Measurements from ENCODE around the gene AP3D1.

- no peak for TF ChIP-seq CTCF (IDR thresholded peaks at IDR 0.05; ENCODE audit: low read depth, low read length, missing input control)
- no peak for TF ChIP-seq TAF1 (conservative IDR thresholded peaks at IDR 0.05)
- TF ChIP-seq REST (IDR thresholded peaks at IDR 0.05), result no peak
- no peak for TF ChIP-seq ATF3 (IDR thresholded peaks at IDR 0.05)
- TF ChIP-seq NR2F2 (IDR thresholded peaks at IDR 0.05), result no peak
- TF ChIP-seq RAD21 (IDR thresholded peaks at IDR 0.05), result no peak
- no peak for TF ChIP-seq MAX (IDR thresholded peaks at IDR 0.05)
- no peak for TF ChIP-seq YY1 (IDR thresholded peaks at IDR 0.05)
- no peak for TF ChIP-seq GABPA (IDR thresholded peaks at IDR 0.05 in 1 of 2, conservative IDR thresholded peaks at IDR 0.05 in 1 of 2)
- no peak for TF ChIP-seq JUND (IDR thresholded peaks at IDR 0.05)
Measured at GRCh38 chr19:2120821-2121220, 30.5 kb downstream of the AP3D1 start.
